Fibroblast of lung (primary cell): ENCODE measurements around the gene CPA5. TPM values are rescaled to one million over a fixed set of nuclear protein-coding genes. Genes with fewer than 3 reads are reported as not detected.

Experiments
- DNase-seq, 2 donors: peaks; one replicate each; pipeline versions ENCODE4 v3.0.0 to v3.0.0-alpha.2; 2010; ENCODE audit warnings: low read depth in 2 of 2
- H2AFZ ChIP-seq: 2 replicates; pipeline ENCODE4 v1.5.1; 2012; ENCODE audit warnings: low read length, control low read depth, inconsistent platforms
- H3K27ac ChIP-seq: 2 replicates; pipeline ENCODE4 v1.5.1; 2011; ENCODE audit warnings: low read length, control low read depth; ENCODE audit not compliant: insufficient read depth
- H3K27me3 ChIP-seq: 2 replicates; pipeline ENCODE4 v1.5.1; 2011; ENCODE audit warnings: mild to moderate bottlenecking, low read length; ENCODE audit not compliant: control insufficient read depth, insufficient read depth
- H3K36me3 ChIP-seq: 2 replicates; pipeline ENCODE4 v1.5.1; 2011; ENCODE audit warnings: low read length; ENCODE audit not compliant: control insufficient read depth, insufficient read depth
- H3K4me1 ChIP-seq: 2 replicates; pipeline ENCODE4 v1.5.1; 2011; ENCODE audit warnings: low read length; ENCODE audit not compliant: control insufficient read depth, insufficient read depth; ENCODE audit errors: extremely low read depth
- H3K4me2 ChIP-seq: 2 replicates; pipeline ENCODE4 v1.5.1; 2011; ENCODE audit warnings: low read length, control low read depth; ENCODE audit not compliant: insufficient read depth; ENCODE audit errors: extremely low read depth
- H3K4me3 ChIP-seq, 4 experiments: fragments of 200-600 bp in 1 of 4; sonication (generic) in 1 of 4; replicated peaks in 1 of 4; 2 replicates each; pipeline ENCODE4 v1.5.1; 2011 to 2016; ENCODE audit warnings: low read length in 4 of 4, low read depth in 3 of 4, mild to moderate bottlenecking in 3 of 4, control low read depth in 2 of 4, inconsistent platforms in 1 of 4, mixed read lengths in 1 of 4; ENCODE audit not compliant: insufficient read depth in 1 of 4; ENCODE audit errors: control extremely low read depth in 1 of 4
- H3K79me2 ChIP-seq: 2 replicates; pipeline ENCODE4 v1.5.1; 2012; ENCODE audit warnings: mild to moderate bottlenecking, low read length, inconsistent platforms; ENCODE audit not compliant: control insufficient read depth, insufficient read depth
- H3K9ac ChIP-seq: 2 replicates; pipeline ENCODE4 v1.5.1; 2011; ENCODE audit warnings: mild to moderate bottlenecking, low read length, control low read depth; ENCODE audit not compliant: insufficient read depth
- H3K9me3 ChIP-seq: 2 replicates; pipeline ENCODE4 v1.5.1; 2012; ENCODE audit warnings: low read depth, low read length; ENCODE audit not compliant: control insufficient read depth, insufficient read depth
- H4K20me1 ChIP-seq: 2 replicates; pipeline ENCODE4 v1.5.1; 2011; ENCODE audit warnings: low read length; ENCODE audit not compliant: control insufficient read depth, insufficient read depth; ENCODE audit errors: extremely low read depth
- EZH2 ChIP-seq: IDR thresholded peaks from 2 replicates; pipeline ENCODE4 v1.5.1; 2012; ENCODE audit warnings: low read length, control low read depth, mild to moderate bottlenecking; ENCODE audit errors: missing control alignments
- polyA plus RNA-seq, 2 donors: library from polyadenylated mRNA; depleted of rRNA in 1 of 2; stranded (reverse) in 1 of 2; unstranded in 1 of 2; fragments of >200 nt; gene quantifications; 2 replicates each; pipeline ENCODE4 v1.2.1, GENCODE V29; 2011 to 2012; ENCODE audit warnings: missing spikeins in 1 of 2
- total RNA-seq: library from RNA; depleted of rRNA; stranded (reverse); fragments of >200 nt; gene quantifications from 2 replicates; pipeline ENCODE4 v1.2.1, GENCODE V29; 2014
- TF ChIP-seq, protein P1 (sequence below), 2 donors: IDR thresholded peaks in 1 of 2; conservative IDR thresholded peaks in 1 of 2; 1 replicate in 1 of 2; 2 replicates in 1 of 2; pipeline ENCODE4 v1.5.1; 2011 to 2012; ENCODE audit warnings: low read length in 2 of 2, control low read depth in 1 of 2, inconsistent platforms in 1 of 2, low read depth in 1 of 2, mild to moderate bottlenecking in 1 of 2

CPA5 gene
- total and polyA plus RNA-seq, 2 donors (not counting 1 experiment from before 2014, with no cell fraction given): not detected

DNA sequence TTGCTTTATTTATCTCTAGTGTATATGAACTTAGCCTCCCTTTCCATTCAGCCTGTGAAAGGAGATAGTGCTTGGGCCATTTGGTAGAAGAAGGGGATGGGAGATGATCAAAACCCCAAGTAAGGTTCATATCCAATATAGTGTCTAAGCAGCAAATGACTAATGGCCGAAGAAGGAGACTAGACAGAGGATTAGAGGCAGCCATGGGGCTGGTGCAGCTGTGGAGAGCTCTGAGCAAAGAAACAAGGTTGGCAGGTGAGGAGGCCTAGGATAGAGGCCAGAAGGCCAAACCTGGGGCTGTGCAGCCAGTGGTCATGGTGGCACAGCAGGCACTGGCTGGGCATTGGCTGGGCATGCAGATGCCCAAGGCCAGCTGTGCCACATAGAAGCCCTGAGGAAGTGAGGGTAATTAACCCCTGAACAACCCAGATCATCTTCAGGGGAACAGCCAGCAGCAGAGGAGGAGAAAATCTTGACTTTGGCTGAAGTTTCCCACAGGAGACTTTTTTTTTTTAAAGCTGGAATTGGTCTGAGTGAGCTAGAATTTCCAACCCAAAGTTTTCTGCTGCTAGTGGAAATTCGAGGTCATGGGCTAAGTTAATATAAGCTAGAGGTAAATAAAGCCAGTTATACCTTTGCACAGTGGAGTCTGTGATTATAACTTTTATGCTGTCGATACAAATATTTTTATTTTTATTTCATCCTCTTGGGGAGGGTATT lies 25.4 kb downstream of the CPA5 start:
- Histone ChIP-seq H3K9ac (no peak overlapping the region), H4K20me1 (no peaks in the 10 kb centered on the region), H3K36me3 (no peaks in the 10 kb centered on the region), H3K4me1 (peaks cover 54% of the 10 kb centered on the region), H3K79me2 (no peaks in the 10 kb centered on the region), H3K4me2 (peak overlapping the region; percentile 44), H3K27me3 (no peaks in the 10 kb centered on the region), H2AFZ (no peak overlapping the region), H3K4me3 (no peak overlapping the region), H3K9me3 (no peaks in the 10 kb centered on the region), H3K27ac (peak overlapping the region; percentile 76)
- TF ChIP-seq, protein P1, sequence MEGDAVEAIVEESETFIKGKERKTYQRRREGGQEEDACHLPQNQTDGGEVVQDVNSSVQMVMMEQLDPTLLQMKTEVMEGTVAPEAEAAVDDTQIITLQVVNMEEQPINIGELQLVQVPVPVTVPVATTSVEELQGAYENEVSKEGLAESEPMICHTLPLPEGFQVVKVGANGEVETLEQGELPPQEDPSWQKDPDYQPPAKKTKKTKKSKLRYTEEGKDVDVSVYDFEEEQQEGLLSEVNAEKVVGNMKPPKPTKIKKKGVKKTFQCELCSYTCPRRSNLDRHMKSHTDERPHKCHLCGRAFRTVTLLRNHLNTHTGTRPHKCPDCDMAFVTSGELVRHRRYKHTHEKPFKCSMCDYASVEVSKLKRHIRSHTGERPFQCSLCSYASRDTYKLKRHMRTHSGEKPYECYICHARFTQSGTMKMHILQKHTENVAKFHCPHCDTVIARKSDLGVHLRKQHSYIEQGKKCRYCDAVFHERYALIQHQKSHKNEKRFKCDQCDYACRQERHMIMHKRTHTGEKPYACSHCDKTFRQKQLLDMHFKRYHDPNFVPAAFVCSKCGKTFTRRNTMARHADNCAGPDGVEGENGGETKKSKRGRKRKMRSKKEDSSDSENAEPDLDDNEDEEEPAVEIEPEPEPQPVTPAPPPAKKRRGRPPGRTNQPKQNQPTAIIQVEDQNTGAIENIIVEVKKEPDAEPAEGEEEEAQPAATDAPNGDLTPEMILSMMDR (conservative IDR thresholded peaks at IDR 0.05 in 1 of 2, IDR thresholded peaks at IDR 0.05 in 1 of 2; ENCODE audit: low read depth in 1 of 2, low read length in 2 of 2): no peak
- no peak for TF ChIP-seq EZH2
- peak in 1 of 2 donors; percentile 38 for DNase-seq

DNA sequence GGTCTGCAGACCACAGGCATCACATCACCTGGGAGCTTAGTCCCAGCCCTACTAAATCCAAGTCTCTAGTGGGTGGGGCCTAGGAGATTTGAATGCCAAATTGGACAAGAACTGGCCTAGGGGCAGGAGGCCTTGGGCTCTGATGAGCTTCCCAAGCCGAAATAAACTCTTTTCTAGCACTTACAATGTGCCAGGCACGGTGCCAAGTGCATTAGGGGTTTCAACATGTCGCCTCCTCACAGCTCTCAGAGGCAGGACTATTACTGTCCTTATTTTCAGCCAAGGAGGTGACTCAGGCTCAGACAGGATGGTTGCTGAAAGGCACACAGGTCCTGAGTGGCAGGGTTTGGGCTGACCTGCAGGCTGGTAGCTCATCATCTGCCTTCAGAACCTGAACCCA lies 26.4 kb downstream of the CPA5 start:
- Histone ChIP-seq H3K9me3 (no peaks in the 10 kb centered on the region), H3K4me2 (no peak overlapping the region), H3K79me2 (no peaks in the 10 kb centered on the region), H3K27ac (peak overlapping the region; percentile 37), H3K27me3 (no peaks in the 10 kb centered on the region), H2AFZ (no peak overlapping the region), H4K20me1 (no peaks in the 10 kb centered on the region), H3K4me1 (peaks cover 51% of the 10 kb centered on the region), H3K4me3 (no peak overlapping the region), H3K9ac (no peak overlapping the region), H3K36me3 (no peaks in the 10 kb centered on the region)
- TF ChIP-seq EZH2: no peak
- TF ChIP-seq, protein P1 (conservative IDR thresholded peaks at IDR 0.05 in 1 of 2, IDR thresholded peaks at IDR 0.05 in 1 of 2; ENCODE audit: low read depth in 1 of 2, low read length in 2 of 2): no peak
- peak; percentile 45 to 72 for DNase-seq

DNA sequence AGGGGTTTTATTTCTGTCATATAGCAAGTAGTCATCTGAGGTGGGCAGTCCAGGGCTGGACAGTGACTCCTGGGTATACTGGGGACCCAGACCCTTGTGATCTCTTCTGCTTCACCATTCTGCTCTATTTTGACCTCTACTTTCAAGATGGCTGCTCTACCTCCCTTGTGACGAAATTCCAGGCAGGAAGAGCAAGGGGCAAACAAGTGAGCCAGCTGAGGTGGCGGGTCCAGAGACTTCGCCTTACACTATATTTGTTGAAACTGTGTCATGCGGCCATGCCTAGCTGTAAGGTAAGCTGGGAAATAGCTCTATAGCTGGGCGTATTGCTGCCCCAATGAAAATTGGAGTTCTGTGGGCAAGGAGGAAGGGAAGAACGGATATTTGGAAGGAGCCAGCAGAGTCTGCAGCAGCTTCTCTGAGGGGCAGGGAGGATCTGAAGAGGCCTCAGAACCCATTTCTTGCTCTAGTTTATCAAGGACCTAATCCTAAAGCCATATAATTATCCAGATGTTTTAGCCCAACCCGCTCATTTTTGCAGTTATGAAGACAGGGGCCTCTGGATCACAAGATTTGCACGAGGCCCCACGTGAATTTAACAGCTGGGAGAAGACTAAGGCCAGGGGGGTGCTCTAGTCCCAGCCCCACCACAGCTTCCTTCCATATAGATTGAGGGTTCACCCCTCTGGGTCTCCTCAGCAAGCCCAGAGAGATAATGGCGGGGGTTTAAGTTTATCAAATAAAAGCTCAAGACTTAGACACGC lies 28.0 kb downstream of the CPA5 start:
- DNase-seq: peak in 1 of 2 donors; percentile 46
- Histone ChIP-seq H4K20me1 (no peaks in the 10 kb centered on the region), H3K4me1 (peaks cover 40% of the 10 kb centered on the region)

More for the DNA sequence above, 28.0 kb downstream of the CPA5 start:
- Histone ChIP-seq H3K4me3 (no peak overlapping the region), H3K27ac (peak overlapping the region; percentile 97), H3K9ac (no peak overlapping the region), H3K9me3 (no peaks in the 10 kb centered on the region), H2AFZ (no peak overlapping the region), H3K79me2 (no peaks in the 10 kb centered on the region), H3K36me3 (no peaks in the 10 kb centered on the region), H3K4me2 (no peak overlapping the region), H3K27me3 (no peaks in the 10 kb centered on the region)
- TF ChIP-seq EZH2: no peak
- TF ChIP-seq, protein P1 (conservative IDR thresholded peaks at IDR 0.05 in 1 of 2, IDR thresholded peaks at IDR 0.05 in 1 of 2; ENCODE audit: low read depth in 1 of 2, low read length in 2 of 2): no peak
